Esophagus squamous epithelium (tissue), 5 donors: ENCODE results near the gene NPR1. TPM values are rescaled to one million over a fixed set of nuclear protein-coding genes. Genes with fewer than 3 reads are reported as not detected.
A peak's percentile ranks its signal among the peaks of the same experiment; 100 is the strongest.
"Not testable (repeated sequence)": the region's sequence is repeated elsewhere in the genome, so short reads cannot be mapped to it uniquely, and the experiment has no call there.

ENCODE experiments used
- DNase-seq: peaks from one replicate; lab custom pipeline; 2025; lab: John Stamatoyannopoulos, UW
- H3K27ac ChIP-seq, 4 donors: fragments of 200-600 bp; sonication (generic); one replicate each; pipeline ENCODE4 v1.5.1; 2016 to 2019; ENCODE audit warnings: mild to moderate bottlenecking in 1 of 4
- H3K27me3 ChIP-seq, 4 donors: fragments of 200-600 bp; sonication (generic); 1 replicate in 3 of 4; 2 replicates in 1 of 4; pipeline versions ENCODE4 v1.5.1 to v1.6.0; 2017 to 2021; ENCODE audit warnings: antibody characterized with exemption in 1 of 4
- H3K36me3 ChIP-seq, 3 donors: fragments of 200-600 bp; sonication (generic); one replicate each; pipeline ENCODE4 v1.5.1; 2016 to 2019
- H3K4me1 ChIP-seq, 3 donors: fragments of 200-600 bp; sonication (generic); one replicate each; pipeline ENCODE4 v1.5.1; 2017 to 2019
- H3K4me3 ChIP-seq, 4 donors: fragments of 200-600 bp; sonication (generic); 1 replicate in 3 of 4; 2 replicates in 1 of 4; pipeline ENCODE4 v1.5.1; 2016 to 2019; ENCODE audit warnings: mild to moderate bottlenecking in 2 of 4, moderate library complexity in 1 of 4
- H3K9me3 ChIP-seq, 3 donors: fragments of 200-600 bp; sonication (generic); one replicate each; pipeline ENCODE4 v1.5.1; 2016 to 2019
- POLR2A ChIP-seq, 4 donors: fragments of 450-650 bp; IDR thresholded peaks; one replicate each; pipeline ENCODE4 v1.6.1; 2017; ENCODE audit warnings: antibody characterized with exemption in 4 of 4, mild to moderate bottlenecking in 4 of 4, moderate library complexity in 3 of 4
- WGBS, 2 donors: methylation state at CpG; one replicate each; pipeline ENCODE4 v1.1.5; 2018; 5-methylcytosine and 5-hydroxymethylcytosine counted together
- intact Hi-C: fragments of 100-400 bp; cut with DNase I; formaldehyde crosslinking; loops from one replicate; pipeline ENCODE4 v1.15.0; 2022
- total RNA-seq, 4 donors: library from RNA; depleted of rRNA; stranded (reverse); fragments of >200 nt; gene quantifications; one replicate each; pipeline ENCODE4 v1.1.0, GENCODE V29; 2016
- TF ChIP-seq, protein P1 (sequence below), 6 experiments: fragments of 450-650 bp in 4 of 6; fragments of 200-600 bp in 2 of 6; sonication (generic) in 2 of 6; IDR thresholded peaks; one replicate each; pipeline ENCODE4 v1.5.1; 2016 to 2019; ENCODE audit warnings: antibody characterized with exemption in 6 of 6, mild to moderate bottlenecking in 4 of 6, moderate library complexity in 4 of 6
- donor health status: DM: yes; HTN: yes; CAD: no.

The NPR1 gene
- total RNA-seq, 4 donors from 2014 or later, result 1.8 to 15.6 (median 6.4) TPM

DNA sequence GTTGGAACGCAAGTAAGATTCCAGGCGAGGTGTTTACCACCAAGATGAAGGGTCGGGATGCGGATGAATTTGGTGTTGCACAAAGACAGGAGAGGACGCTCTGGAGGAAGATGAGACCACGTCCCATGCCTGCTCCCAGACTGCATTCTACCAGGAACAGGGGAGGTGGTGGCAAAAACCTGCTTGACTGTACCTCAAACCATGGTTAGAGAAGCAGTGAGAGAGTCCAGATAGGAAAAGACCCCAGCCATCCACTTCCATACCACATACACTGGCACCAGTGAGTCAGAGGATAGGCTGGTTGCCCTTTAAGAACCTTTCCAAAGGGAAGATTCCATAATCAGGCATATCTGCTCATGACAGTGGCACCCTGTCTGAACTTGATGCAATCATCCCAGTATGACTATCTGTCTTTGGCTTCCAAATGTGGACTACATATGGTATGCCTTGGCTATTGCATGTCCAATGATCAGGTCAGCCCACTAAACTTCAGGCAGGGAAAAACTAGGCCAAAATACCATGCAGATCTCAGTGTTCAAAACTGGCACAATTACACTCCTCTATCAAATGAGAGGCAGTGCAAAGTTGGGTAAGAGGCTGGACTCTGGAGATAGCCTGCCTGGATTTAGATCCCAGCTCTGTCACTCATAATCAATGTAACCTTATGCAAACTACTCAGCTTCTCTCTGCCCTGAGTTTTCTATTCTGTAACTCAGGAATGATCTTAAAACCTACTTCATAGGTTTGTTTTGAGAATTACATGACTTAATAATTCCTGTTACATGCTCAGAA is 20.6 kb downstream of the NPR1 start:
- intact Hi-C loops, result no loop called here
- TF ChIP-seq, protein P1, sequence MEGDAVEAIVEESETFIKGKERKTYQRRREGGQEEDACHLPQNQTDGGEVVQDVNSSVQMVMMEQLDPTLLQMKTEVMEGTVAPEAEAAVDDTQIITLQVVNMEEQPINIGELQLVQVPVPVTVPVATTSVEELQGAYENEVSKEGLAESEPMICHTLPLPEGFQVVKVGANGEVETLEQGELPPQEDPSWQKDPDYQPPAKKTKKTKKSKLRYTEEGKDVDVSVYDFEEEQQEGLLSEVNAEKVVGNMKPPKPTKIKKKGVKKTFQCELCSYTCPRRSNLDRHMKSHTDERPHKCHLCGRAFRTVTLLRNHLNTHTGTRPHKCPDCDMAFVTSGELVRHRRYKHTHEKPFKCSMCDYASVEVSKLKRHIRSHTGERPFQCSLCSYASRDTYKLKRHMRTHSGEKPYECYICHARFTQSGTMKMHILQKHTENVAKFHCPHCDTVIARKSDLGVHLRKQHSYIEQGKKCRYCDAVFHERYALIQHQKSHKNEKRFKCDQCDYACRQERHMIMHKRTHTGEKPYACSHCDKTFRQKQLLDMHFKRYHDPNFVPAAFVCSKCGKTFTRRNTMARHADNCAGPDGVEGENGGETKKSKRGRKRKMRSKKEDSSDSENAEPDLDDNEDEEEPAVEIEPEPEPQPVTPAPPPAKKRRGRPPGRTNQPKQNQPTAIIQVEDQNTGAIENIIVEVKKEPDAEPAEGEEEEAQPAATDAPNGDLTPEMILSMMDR (IDR thresholded peaks at IDR 0.05), result no peak
- TF ChIP-seq POLR2A (IDR thresholded peaks at IDR 0.05), result no peak
- Histone ChIP-seq H3K4me3 (no peak overlapping the region), H3K4me1 (peaks cover 8 to 26% (median 26%) of the 10 kb centered on the region in 3 donors), H3K36me3 (no peaks in the 10 kb centered on the region), H3K27ac (peak overlapping the region in 3 of 4 donors; percentile 81 to 87 (median 86)), H3K27me3 (no peaks in the 10 kb centered on the region), H3K9me3 (no peaks in the 10 kb centered on the region)
- DNase-seq, result no peak
- WGBS, 2 donors, result 81 to 85% methylated on average over 6 of the region's 6 CpGs

DNA sequence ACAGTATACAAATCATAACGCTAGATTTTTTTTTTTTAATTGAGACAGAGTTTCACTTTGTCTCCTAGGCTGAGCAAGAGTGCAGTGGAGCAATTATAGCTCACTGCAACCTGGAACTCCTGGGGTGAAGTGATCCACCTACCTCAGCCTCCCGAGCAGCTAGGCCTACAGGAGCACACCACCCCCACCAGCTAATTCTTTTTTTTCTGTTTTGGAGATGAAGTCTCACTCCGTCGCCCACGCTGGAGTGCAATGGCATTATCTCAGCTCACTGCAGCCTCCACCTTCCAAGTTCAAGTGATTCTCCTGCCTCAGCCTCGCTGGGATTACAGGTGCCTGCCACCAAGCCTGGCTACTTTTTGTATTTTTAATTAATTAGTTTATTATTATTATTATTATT is 21.3 kb downstream of the NPR1 start:
- peak overlapping the region in 3 of 4 donors; percentile 81 to 87 (median 86) for H3K27ac ChIP-seq
- H3K4me3 ChIP-seq, result no peak overlapping the region
- no peaks in the 10 kb centered on the region for H3K36me3 ChIP-seq
- no peaks in the 10 kb centered on the region for H3K9me3 ChIP-seq
- H3K4me1 ChIP-seq, result peaks cover 8 to 26% (median 26%) of the 10 kb centered on the region in 3 donors
- no peaks in the 10 kb centered on the region for H3K27me3 ChIP-seq
- intact Hi-C loops, result no loop called here
- 81% methylated on average over 6 of the region's 6 CpGs for WGBS, 2 donors
- TF ChIP-seq, protein P1 (IDR thresholded peaks at IDR 0.05), result no peak
- no peak for TF ChIP-seq POLR2A (IDR thresholded peaks at IDR 0.05)
- DNase-seq, result no peak

DNA sequence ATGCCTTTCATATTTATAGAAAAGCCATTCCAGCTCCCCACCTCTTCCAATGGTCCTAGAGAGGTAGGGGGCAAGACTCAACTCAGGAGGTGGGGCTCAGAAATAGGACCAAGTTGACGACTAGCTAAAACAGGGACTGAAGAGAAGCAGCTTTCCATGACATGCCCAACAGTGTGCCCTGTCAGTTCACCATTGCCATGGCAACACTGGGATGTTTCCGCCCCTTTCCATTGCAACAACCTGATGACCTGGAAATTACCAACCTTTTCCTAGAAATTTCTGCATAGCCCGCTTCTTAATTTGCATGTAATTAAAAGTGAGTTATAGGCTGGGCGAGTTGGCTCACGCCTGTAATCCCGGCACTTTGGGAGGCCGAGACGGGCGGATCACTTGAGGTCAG is 27.0 kb downstream of the NPR1 start:
- Histone ChIP-seq H3K9me3 (no peaks in the 10 kb centered on the region), H3K4me1 (no peaks in the 10 kb centered on the region), H3K27me3 (no peaks in the 10 kb centered on the region), H3K27ac (no peak overlapping the region), H3K36me3 (no peaks in the 10 kb centered on the region), H3K4me3 (no peak overlapping the region)
- no peak for TF ChIP-seq POLR2A (IDR thresholded peaks at IDR 0.05)
- TF ChIP-seq, protein P1 (IDR thresholded peaks at IDR 0.05), result no peak
- DNase-seq, result no peak
- 62 to 66% methylated on average over 9 of the region's 9 CpGs for WGBS, 2 donors
- intact Hi-C loops, result no loop called here

DNA sequence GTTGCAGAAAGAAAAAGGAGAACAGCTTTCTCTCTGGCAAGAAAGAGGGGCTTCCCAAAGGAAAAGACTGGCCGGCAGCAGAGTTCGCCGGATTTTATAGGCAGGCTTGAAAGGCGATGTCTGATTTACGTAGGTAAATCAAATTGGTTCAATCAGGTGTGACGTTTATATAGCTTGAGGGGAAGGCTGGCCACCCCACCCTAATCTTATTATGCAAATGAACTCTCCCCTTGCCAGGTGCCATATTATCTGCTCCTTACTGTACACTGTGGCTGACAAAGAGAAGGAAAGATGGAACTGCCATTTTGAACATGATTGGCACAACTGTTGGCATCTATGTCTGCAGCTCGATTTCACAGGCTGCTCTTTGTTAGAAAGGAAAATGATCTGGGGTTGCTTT is 32.5 kb downstream of the NPR1 start:
- Histone ChIP-seq H3K27me3 (no peaks in the 10 kb centered on the region), H3K27ac (no peak overlapping the region), H3K9me3 (no peaks in the 10 kb centered on the region), H3K4me3 (no peak overlapping the region), H3K36me3 (no peaks in the 10 kb centered on the region), H3K4me1 (no peaks in the 10 kb centered on the region)
- 48 to 57% methylated on average over 5 to 7 of the region's 7 CpGs for WGBS, 2 donors
- intact Hi-C loops, result no loop called here
- no peak for DNase-seq
- TF ChIP-seq POLR2A (IDR thresholded peaks at IDR 0.05), result no peak
- TF ChIP-seq, protein P1 (IDR thresholded peaks at IDR 0.05), result no peak

DNA sequence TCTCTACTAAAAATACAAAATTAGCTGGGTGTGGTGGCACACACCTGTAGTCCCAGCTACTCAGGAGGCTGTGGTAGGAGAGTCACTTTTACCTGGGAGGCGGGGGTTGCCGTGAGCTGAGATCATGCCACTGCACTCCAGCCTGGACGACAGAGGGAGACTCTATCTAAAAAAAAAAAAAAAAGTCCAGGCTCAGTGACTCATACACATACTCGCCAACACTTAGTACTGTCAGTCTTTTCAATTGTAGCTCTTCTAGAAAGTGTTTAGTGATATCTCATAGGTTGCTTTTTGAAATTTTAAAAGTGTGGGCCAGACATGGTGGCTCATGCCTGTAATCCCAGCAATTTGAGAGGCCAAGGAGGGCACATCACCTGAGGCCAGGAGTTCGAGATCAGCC is 37.7 kb downstream of the NPR1 start:
- H3K27ac ChIP-seq, H3K4me1 ChIP-seq, intact Hi-C loops, H3K4me3 ChIP-seq, H3K36me3 ChIP-seq, H3K9me3 ChIP-seq, DNase-seq, H3K27me3 ChIP-seq: not testable (repeated sequence)
- WGBS, 2 donors, result 79 to 80% methylated on average over 4 to 5 of the region's 5 CpGs
